Measurements from ENCODE around the gene ZKSCAN4.

- TF ChIP-seq TAF1 (IDR thresholded peaks at IDR 0.05; ENCODE audit: low read depth), result no peak
- TF ChIP-seq RAD21 (conservative IDR thresholded peaks at IDR 0.05), result no peak
- no peak for TF ChIP-seq CTCF (IDR thresholded peaks at IDR 0.05; ENCODE audit: poor library complexity, severe bottlenecking)
- TF ChIP-seq POLR2AphosphoS5 (IDR thresholded peaks at IDR 0.05), result no peak
- no peak for TF ChIP-seq EP300 (conservative IDR thresholded peaks at IDR 0.05; ENCODE audit: poor library complexity, severe bottlenecking)
- TF ChIP-seq, protein P1, sequence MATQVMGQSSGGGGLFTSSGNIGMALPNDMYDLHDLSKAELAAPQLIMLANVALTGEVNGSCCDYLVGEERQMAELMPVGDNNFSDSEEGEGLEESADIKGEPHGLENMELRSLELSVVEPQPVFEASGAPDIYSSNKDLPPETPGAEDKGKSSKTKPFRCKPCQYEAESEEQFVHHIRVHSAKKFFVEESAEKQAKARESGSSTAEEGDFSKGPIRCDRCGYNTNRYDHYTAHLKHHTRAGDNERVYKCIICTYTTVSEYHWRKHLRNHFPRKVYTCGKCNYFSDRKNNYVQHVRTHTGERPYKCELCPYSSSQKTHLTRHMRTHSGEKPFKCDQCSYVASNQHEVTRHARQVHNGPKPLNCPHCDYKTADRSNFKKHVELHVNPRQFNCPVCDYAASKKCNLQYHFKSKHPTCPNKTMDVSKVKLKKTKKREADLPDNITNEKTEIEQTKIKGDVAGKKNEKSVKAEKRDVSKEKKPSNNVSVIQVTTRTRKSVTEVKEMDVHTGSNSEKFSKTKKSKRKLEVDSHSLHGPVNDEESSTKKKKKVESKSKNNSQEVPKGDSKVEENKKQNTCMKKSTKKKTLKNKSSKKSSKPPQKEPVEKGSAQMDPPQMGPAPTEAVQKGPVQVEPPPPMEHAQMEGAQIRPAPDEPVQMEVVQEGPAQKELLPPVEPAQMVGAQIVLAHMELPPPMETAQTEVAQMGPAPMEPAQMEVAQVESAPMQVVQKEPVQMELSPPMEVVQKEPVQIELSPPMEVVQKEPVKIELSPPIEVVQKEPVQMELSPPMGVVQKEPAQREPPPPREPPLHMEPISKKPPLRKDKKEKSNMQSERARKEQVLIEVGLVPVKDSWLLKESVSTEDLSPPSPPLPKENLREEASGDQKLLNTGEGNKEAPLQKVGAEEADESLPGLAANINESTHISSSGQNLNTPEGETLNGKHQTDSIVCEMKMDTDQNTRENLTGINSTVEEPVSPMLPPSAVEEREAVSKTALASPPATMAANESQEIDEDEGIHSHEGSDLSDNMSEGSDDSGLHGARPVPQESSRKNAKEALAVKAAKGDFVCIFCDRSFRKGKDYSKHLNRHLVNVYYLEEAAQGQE (IDR thresholded peaks at IDR 0.05; ENCODE audit: borderline replicate concordance), result no peak
Measured at GRCh38 chr6:28206527-28206926, 45.5 kb downstream of the ZKSCAN4 start.
